ENCODE results near the gene KCNE4.

KCNE4 gene

GRCh38 chr2:223096235-223096970, 44.4 kb downstream of the KCNE4 start:
- no peak overlapping the region for H3K27ac ChIP-seq
- CTCF ChIA-PET: interaction anchor here (0.6 kb wide), 1 partner anchor 41 kb away, joined by 3 read pairs; no protein-coding TSS in a partner anchor
- no peak for DNase-seq (ENCODE audit: low spot score)
- POLR2A ChIA-PET (ENCODE audit: low non-redundant PET): no interaction called here
- no peak for TF ChIP-seq CTCF (conservative IDR thresholded peaks at IDR 0.05; ENCODE audit: low read depth)

GRCh38 chr2:223097888-223098383, 45.9 kb downstream of the KCNE4 start:
- CTCF ChIA-PET: interaction anchor here (0.5 kb wide), 1 partner anchor 536 kb away, joined by 3 read pairs; no protein-coding TSS in a partner anchor
- POLR2A ChIA-PET (ENCODE audit: low non-redundant PET): no interaction called here
- H3K27ac ChIP-seq: no peak overlapping the region
- DNase-seq (ENCODE audit: low spot score): no peak
- TF ChIP-seq CTCF (conservative IDR thresholded peaks at IDR 0.05; ENCODE audit: low read depth): no peak

- ChIA-PET POLR2A (ENCODE audit: low non-redundant PET) (no interaction called here), CTCF (interaction anchor here (0.9 kb wide), 1 partner anchor 13 kb away, joined by 3 read pairs; no protein-coding TSS in a partner anchor)
- DNase-seq (ENCODE audit: low spot score): no peak
These were observed 47.6 kb downstream of the KCNE4 start for GRCh38 chr2:223099561-223099960.

GRCh38 chr2:223100061-223100511, 48.1 kb downstream of the KCNE4 start:
- POLR2A ChIA-PET (ENCODE audit: low non-redundant PET): no interaction called here
- no peak overlapping the region for H3K27ac ChIP-seq
- CTCF ChIA-PET: interaction anchor here (1.2 to 2.2 kb wide), 2 partner anchors 47 to 128 kb away, joined by 3 to 9 read pairs; no protein-coding TSS in a partner anchor

More at GRCh38 chr2:223099561-223099960, 47.6 kb downstream of the KCNE4 start:
- TF ChIP-seq CTCF (conservative IDR thresholded peaks at IDR 0.05; ENCODE audit: low read depth): no peak
- no peak overlapping the region for H3K27ac ChIP-seq

GRCh38 chr2:223101340-223102039, 49.5 kb downstream of the KCNE4 start:
- DNase-seq (ENCODE audit: low spot score): peak; percentile 78
- ChIA-PET POLR2A (ENCODE audit: low non-redundant PET) (no interaction called here), CTCF (interaction anchor here (0.6 to 2.2 kb wide), 8 partner anchors 9 to 1660 kb away, joined by 3 to 9 read pairs (median 4); no protein-coding TSS in a partner anchor)
- H3K27ac ChIP-seq: peak overlapping the region; percentile 54
- no peak; the same call in 1 of the 2 replicates for TF ChIP-seq CTCF (conservative IDR thresholded peaks at IDR 0.05; ENCODE audit: low read depth)

More at GRCh38 chr2:223100061-223100511, 48.1 kb downstream of the KCNE4 start:
- no peak for DNase-seq (ENCODE audit: low spot score)
- no peak for TF ChIP-seq CTCF (conservative IDR thresholded peaks at IDR 0.05; ENCODE audit: low read depth)

- TF ChIP-seq CTCF (conservative IDR thresholded peaks at IDR 0.05; ENCODE audit: low read depth): no peak
- H3K27ac ChIP-seq: peak overlapping the region; percentile 54
- DNase-seq (ENCODE audit: low spot score): no peak
- CTCF ChIA-PET: interaction anchor here (0.6 to 2.2 kb wide), 5 partner anchors 10 to 394 kb away, joined by 3 to 9 read pairs (median 4); no protein-coding TSS in a partner anchor
- POLR2A ChIA-PET (ENCODE audit: low non-redundant PET): no interaction called here
These were observed 50.0 kb downstream of the KCNE4 start for GRCh38 chr2:223102040-223102400.
